ENCODE measurements around the gene CA10. TPM values are rescaled to one million over a fixed set of nuclear protein-coding genes. Genes with fewer than 3 reads are reported as not detected.

Gene CA10
- total RNA-seq, 1 experiment from 2014 or later = not detected

DNA sequence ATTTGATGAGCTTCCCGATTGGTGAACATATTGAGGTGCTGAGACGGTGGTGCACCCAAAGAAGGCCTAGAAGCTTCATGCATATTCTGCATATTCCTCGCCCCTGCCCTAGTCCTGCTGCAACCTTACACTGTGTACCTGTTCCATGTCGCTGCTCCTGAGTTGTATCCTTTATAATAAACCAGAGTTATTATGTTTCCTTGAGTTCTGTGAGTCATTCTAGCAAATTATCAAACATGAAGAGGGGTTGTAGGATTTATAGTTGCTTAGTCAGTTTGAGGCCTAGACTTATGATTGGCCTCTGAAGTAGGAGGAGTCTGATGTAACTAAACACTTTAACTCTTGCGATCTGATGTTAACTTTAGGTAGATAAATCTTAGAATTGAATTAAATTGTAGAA, 436.8 kb downstream of the CA10 start:
- no peak for DNase-seq
- H3K4me1 ChIP-seq = no peaks in the 10 kb centered on the region
- no peak overlapping the region for H3K4me3 ChIP-seq (ENCODE audit: low read depth, low read length)
- intact Hi-C loops (cut with micrococcal nuclease; ENCODE audit: unreplicated experiment) = no loop called here
- H3K4me3 Mint-ChIP-seq (ENCODE audit: unreplicated experiment) = no peak overlapping the region
- H3K36me3 Mint-ChIP-seq (ENCODE audit: insufficient read depth, unreplicated experiment) = no peaks in the 10 kb centered on the region
- no peaks in the 10 kb centered on the region for H3K4me1 Mint-ChIP-seq (ENCODE audit: low read depth, unreplicated experiment)
- ChIA-PET CTCF (no interaction called here), POLR2A (no interaction called here)
- H3K9me3 Mint-ChIP-seq (ENCODE audit: unreplicated experiment) = no peaks in the 10 kb centered on the region
- TF ChIP-seq, protein P1, sequence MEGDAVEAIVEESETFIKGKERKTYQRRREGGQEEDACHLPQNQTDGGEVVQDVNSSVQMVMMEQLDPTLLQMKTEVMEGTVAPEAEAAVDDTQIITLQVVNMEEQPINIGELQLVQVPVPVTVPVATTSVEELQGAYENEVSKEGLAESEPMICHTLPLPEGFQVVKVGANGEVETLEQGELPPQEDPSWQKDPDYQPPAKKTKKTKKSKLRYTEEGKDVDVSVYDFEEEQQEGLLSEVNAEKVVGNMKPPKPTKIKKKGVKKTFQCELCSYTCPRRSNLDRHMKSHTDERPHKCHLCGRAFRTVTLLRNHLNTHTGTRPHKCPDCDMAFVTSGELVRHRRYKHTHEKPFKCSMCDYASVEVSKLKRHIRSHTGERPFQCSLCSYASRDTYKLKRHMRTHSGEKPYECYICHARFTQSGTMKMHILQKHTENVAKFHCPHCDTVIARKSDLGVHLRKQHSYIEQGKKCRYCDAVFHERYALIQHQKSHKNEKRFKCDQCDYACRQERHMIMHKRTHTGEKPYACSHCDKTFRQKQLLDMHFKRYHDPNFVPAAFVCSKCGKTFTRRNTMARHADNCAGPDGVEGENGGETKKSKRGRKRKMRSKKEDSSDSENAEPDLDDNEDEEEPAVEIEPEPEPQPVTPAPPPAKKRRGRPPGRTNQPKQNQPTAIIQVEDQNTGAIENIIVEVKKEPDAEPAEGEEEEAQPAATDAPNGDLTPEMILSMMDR (IDR thresholded peaks at IDR 0.05; ENCODE audit: insufficient read depth in 1 of 2, low read depth in 1 of 2, low read length in 1 of 2, severe bottlenecking in 1 of 2, unreplicated experiment in 1 of 2) = no peak
- H3K27ac Mint-ChIP-seq (ENCODE audit: unreplicated experiment) = no peak overlapping the region
- BruUV-seq (replicated peaks) = no TSS peak
- no peaks in the 10 kb centered on the region for H3K9me3 ChIP-seq
- H3K27me3 ChIP-seq (replicated peaks; ENCODE audit: control insufficient read depth, insufficient read depth, low read length) = no peaks in the 10 kb centered on the region
- no peaks in the 10 kb centered on the region for H3K36me3 ChIP-seq (ENCODE audit: control insufficient read depth, insufficient read depth, low read length)
- peaks cover 13% of the 10 kb centered on the region for H3K27me3 Mint-ChIP-seq (ENCODE audit: insufficient read depth, unreplicated experiment)

DNA sequence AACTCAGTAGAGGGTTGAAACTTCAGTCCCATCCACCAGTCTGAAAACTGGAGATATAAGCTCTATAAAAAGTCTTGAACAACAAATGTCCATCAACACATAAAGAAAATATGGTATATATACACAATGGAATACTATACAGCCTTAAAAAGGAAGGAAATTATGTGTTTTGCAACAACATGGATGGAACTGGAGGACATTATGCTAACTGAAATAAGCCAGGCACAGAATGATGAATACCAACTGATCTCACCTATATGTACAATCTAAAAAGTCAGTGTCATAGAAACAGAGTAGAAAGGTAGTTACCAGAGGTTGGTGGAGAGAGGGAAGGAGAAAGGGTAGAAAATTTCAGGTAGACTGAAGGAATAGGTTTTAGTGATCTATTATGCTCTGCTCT, 438.1 kb downstream of the CA10 start:
- TF ChIP-seq, protein P1 (IDR thresholded peaks at IDR 0.05; ENCODE audit: insufficient read depth in 1 of 2, low read depth in 1 of 2, low read length in 1 of 2, severe bottlenecking in 1 of 2, unreplicated experiment in 1 of 2) = no peak
- Mint-ChIP-seq H3K4me1 (ENCODE audit: low read depth, unreplicated experiment) (no peaks in the 10 kb centered on the region), H3K4me3 (ENCODE audit: unreplicated experiment) (no peak overlapping the region), H3K27me3 (ENCODE audit: insufficient read depth, unreplicated experiment) (peaks cover 10% of the 10 kb centered on the region), H3K36me3 (ENCODE audit: insufficient read depth, unreplicated experiment) (no peaks in the 10 kb centered on the region), H3K27ac (ENCODE audit: unreplicated experiment) (no peak overlapping the region), H3K9me3 (ENCODE audit: unreplicated experiment) (no peaks in the 10 kb centered on the region)
- POLR2A ChIA-PET = no interaction called here
- Histone ChIP-seq H3K27me3 (replicated peaks; ENCODE audit: control insufficient read depth, insufficient read depth, low read length) (no peaks in the 10 kb centered on the region), H3K4me3 (ENCODE audit: low read depth, low read length) (no peak overlapping the region), H3K4me1 (no peaks in the 10 kb centered on the region), H3K36me3 (ENCODE audit: control insufficient read depth, insufficient read depth, low read length) (no peaks in the 10 kb centered on the region), H3K9me3 (no peaks in the 10 kb centered on the region)
- intact Hi-C loops (cut with micrococcal nuclease; ENCODE audit: unreplicated experiment) = no loop called here
- BruUV-seq (replicated peaks) = no TSS peak
- no peak for DNase-seq
- CTCF ChIA-PET = no interaction called here

DNA sequence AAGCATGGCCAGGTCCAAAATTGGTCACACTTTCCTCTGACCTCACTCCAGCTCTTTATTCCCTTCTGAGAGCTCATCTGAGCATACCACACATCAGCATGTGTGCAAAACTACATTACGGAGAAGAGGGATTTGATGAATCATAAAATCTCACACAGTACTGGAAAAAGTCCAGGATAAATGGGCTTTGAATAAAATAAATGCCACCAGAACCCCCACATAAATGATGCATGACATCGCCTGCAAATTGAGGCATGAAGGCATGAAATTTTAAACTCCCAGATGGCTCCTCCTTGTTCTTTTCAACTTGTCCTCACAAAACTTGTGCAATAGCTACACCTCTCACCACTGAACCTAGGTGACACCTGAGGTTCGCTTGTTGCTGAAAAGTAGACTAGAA, 439.5 kb downstream of the CA10 start:
- CTCF ChIA-PET = no interaction called here

More for the DNA sequence above, 439.5 kb downstream of the CA10 start:
- Mint-ChIP-seq H3K9me3 (ENCODE audit: unreplicated experiment) (no peaks in the 10 kb centered on the region), H3K27ac (ENCODE audit: unreplicated experiment) (no peak overlapping the region), H3K36me3 (ENCODE audit: insufficient read depth, unreplicated experiment) (no peaks in the 10 kb centered on the region), H3K4me3 (ENCODE audit: unreplicated experiment) (no peak overlapping the region), H3K4me1 (ENCODE audit: low read depth, unreplicated experiment) (no peaks in the 10 kb centered on the region), H3K27me3 (ENCODE audit: insufficient read depth, unreplicated experiment) (peaks cover 12% of the 10 kb centered on the region)
- no peaks in the 10 kb centered on the region for H3K4me1 ChIP-seq
- no peak for DNase-seq
- TF ChIP-seq, protein P1 (IDR thresholded peaks at IDR 0.05; ENCODE audit: insufficient read depth in 1 of 2, low read depth in 1 of 2, low read length in 1 of 2, severe bottlenecking in 1 of 2, unreplicated experiment in 1 of 2) = no peak
- BruUV-seq (replicated peaks) = no TSS peak
- intact Hi-C loops (cut with micrococcal nuclease; ENCODE audit: unreplicated experiment) = no loop called here
- H3K27me3 ChIP-seq (replicated peaks; ENCODE audit: control insufficient read depth, insufficient read depth, low read length) = no peaks in the 10 kb centered on the region
- no peak overlapping the region for H3K4me3 ChIP-seq (ENCODE audit: low read depth, low read length)
- no peaks in the 10 kb centered on the region for H3K9me3 ChIP-seq
- POLR2A ChIA-PET = no interaction called here
- H3K36me3 ChIP-seq (ENCODE audit: control insufficient read depth, insufficient read depth, low read length) = no peaks in the 10 kb centered on the region

All from Caco-2 (cell line).